ENCODE measurements around the gene ESRP2.

DNA sequence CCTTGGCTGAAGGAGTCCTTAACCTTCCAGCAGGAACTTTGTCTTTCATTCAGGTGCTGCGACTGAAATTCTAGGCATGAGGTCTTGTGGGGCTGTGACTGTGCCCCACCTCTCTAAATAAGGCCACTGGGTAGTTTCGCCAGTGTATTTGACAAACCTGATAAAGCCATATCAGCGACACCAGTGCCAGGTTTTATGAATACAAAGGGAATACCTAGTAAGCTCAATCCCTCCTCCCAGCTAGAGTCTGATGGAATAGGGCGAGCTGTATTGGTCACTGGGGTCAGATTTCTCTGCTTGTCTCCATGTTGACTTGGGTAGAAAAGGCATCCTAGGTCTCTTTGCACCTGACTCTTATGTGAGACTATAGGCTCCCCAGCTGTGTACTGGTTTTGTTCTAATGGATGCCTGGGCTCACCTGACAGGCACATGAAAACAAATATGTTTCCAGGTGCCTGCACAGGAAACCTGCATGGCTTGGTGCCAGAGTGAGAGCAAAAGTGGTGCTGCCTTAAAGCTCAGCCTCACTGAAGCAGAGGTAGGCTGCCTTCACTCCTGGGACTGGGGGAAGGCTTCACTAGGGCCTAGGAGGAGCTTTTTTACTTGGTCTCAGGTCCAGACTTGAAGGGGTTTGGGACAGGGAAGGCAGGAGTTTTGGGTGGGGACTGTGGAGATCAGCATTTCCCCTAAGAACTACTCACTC, 36.7 kb upstream of the ESRP2 start:
- TF ChIP-seq, protein P1, sequence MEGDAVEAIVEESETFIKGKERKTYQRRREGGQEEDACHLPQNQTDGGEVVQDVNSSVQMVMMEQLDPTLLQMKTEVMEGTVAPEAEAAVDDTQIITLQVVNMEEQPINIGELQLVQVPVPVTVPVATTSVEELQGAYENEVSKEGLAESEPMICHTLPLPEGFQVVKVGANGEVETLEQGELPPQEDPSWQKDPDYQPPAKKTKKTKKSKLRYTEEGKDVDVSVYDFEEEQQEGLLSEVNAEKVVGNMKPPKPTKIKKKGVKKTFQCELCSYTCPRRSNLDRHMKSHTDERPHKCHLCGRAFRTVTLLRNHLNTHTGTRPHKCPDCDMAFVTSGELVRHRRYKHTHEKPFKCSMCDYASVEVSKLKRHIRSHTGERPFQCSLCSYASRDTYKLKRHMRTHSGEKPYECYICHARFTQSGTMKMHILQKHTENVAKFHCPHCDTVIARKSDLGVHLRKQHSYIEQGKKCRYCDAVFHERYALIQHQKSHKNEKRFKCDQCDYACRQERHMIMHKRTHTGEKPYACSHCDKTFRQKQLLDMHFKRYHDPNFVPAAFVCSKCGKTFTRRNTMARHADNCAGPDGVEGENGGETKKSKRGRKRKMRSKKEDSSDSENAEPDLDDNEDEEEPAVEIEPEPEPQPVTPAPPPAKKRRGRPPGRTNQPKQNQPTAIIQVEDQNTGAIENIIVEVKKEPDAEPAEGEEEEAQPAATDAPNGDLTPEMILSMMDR (IDR thresholded peaks at IDR 0.05; ENCODE audit: low read length) = no peak
- no peak for TF ChIP-seq EZH2 (optimal IDR thresholded peaks at IDR 0.05; ENCODE audit: low read depth, low read length)

Measured in MM.1S (cell line).